IPS DF 4.7 (cell line): Measurements from ENCODE around the gene AGBL4.

ENCODE experiments used
- DNase-seq: peaks from one replicate; pipeline ENCODE4 v3.0.0-alpha.2; 2013; ENCODE audit warnings: low spot score; ENCODE audit errors: extremely low read depth

Gene AGBL4

GRCh38 chr1:48603222-48603621 lies 1420.5 kb downstream of the AGBL4 start:
- DNase-seq, result no peak

- no peak for DNase-seq
These were observed 1421.4 kb downstream of the AGBL4 start for GRCh38 chr1:48602349-48602748.

GRCh38 chr1:48600182-48600581 lies 1423.6 kb downstream of the AGBL4 start:
- DNase-seq, result no peak

GRCh38 chr1:48597663-48598062 lies 1426.1 kb downstream of the AGBL4 start:
- DNase-seq, result no peak

GRCh38 chr1:48596046-48596445 lies 1427.7 kb downstream of the AGBL4 start:
- DNase-seq, result no peak

GRCh38 chr1:48595613-48596012 lies 1428.1 kb downstream of the AGBL4 start:
- no peak for DNase-seq

- no peak for DNase-seq
These were observed 1431.4 kb downstream of the AGBL4 start for GRCh38 chr1:48592330-48592729.

GRCh38 chr1:48591181-48591580 lies 1432.6 kb downstream of the AGBL4 start:
- DNase-seq, result no peak

GRCh38 chr1:48588061-48588460 lies 1435.7 kb downstream of the AGBL4 start:
- DNase-seq, result no peak

- no peak for DNase-seq
These were observed 1441.3 kb downstream of the AGBL4 start for GRCh38 chr1:48582408-48582807.

GRCh38 chr1:48581270-48581669 lies 1442.5 kb downstream of the AGBL4 start:
- DNase-seq, result no peak

- no peak for DNase-seq
These were observed 1447.2 kb downstream of the AGBL4 start for GRCh38 chr1:48576565-48576964.

- peak; percentile 71 for DNase-seq
These were observed 1451.0 kb downstream of the AGBL4 start for GRCh38 chr1:48572646-48573258.

- DNase-seq, result no peak
These were observed 1451.6 kb downstream of the AGBL4 start for GRCh38 chr1:48572134-48572533.

- no peak for DNase-seq
These were observed 1452.3 kb downstream of the AGBL4 start for GRCh38 chr1:48571303-48571987.

- DNase-seq, result no peak
These were observed 1453.2 kb downstream of the AGBL4 start for GRCh38 chr1:48570568-48570967.

- DNase-seq, result no peak
These were observed 1455.3 kb downstream of the AGBL4 start for GRCh38 chr1:48568501-48568900.

GRCh38 chr1:48566492-48566891 lies 1457.3 kb downstream of the AGBL4 start:
- DNase-seq, result no peak

- DNase-seq, result no peak
These were observed 1460.7 kb downstream of the AGBL4 start for GRCh38 chr1:48563021-48563420.

- DNase-seq, result no peak
These were observed 1462.3 kb downstream of the AGBL4 start for GRCh38 chr1:48561444-48561843.

GRCh38 chr1:48560577-48560976 lies 1463.2 kb downstream of the AGBL4 start:
- DNase-seq, result no peak

- no peak for DNase-seq
These were observed 1463.6 kb downstream of the AGBL4 start for GRCh38 chr1:48560116-48560515.

- DNase-seq, result no peak
These were observed 1465.4 kb downstream of the AGBL4 start for GRCh38 chr1:48558366-48558765.
